HG03097 (cell line): ENCODE data around the gene AMER2.

Source experiments
- ATAC-seq: cut with Tn5 transposase; IDR thresholded peaks from one replicate; pipeline ENCODE4 v1.9.1; 2021; ENCODE audit not compliant: unreplicated experiment, low FRiP score

AMER2 gene

GRCh38 chr13:25171517-25172302 is at the start of gene AMER2:
Gene AMER2 (minus strand): TSS chr13:25172288. CDS start chr13:25171619, 669 bp downstream.
- ATAC-seq: no peak

- ATAC-seq: no peak
Measured at GRCh38 chr13:25218019-25218418, 45.9 kb upstream of the AMER2 start.

DNA sequence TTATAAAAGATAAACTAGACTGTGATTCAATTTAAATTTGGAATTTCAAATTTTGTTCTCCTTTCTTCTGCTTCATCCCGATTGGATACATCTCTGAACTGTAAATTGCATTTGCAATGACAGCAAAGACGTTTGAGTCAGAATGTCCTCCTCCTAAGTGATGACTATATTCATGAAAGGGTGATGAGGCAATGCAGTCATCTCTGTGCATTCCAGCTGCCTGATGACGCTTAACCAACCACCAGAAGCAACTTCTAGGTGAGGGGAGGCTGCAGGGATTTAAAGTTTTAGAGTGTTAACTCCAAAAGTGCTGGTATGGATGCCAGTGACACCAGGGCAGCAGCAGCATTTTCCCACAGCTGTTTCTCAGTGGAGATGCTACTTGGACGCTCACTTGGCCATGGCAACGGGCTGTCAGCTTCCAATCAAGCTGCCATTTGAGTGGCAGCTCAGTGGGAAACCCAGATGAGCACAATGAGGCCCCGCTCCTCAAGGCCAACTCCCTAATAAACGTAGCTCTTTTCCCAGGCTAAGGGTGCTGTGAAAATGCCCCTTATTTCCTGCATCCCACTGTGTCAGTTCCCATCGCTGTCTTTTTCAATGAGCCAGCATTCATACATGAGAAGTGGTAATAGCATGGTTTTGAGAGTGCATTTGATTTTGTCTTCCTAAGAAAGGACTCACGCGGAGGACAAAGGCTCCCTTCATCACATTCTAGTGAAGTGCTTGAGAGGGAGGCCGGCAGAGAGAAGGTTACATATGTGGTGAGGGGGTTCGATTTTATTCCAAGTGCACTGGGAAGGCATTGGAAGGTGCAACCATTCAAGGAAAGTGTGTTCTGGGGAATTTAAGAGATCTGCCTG is 45.2 kb upstream of the AMER2 start:
- ATAC-seq: no peak

GRCh38 chr13:25215253-25215575 is 43.1 kb upstream of the AMER2 start:
- ATAC-seq: no peak

DNA sequence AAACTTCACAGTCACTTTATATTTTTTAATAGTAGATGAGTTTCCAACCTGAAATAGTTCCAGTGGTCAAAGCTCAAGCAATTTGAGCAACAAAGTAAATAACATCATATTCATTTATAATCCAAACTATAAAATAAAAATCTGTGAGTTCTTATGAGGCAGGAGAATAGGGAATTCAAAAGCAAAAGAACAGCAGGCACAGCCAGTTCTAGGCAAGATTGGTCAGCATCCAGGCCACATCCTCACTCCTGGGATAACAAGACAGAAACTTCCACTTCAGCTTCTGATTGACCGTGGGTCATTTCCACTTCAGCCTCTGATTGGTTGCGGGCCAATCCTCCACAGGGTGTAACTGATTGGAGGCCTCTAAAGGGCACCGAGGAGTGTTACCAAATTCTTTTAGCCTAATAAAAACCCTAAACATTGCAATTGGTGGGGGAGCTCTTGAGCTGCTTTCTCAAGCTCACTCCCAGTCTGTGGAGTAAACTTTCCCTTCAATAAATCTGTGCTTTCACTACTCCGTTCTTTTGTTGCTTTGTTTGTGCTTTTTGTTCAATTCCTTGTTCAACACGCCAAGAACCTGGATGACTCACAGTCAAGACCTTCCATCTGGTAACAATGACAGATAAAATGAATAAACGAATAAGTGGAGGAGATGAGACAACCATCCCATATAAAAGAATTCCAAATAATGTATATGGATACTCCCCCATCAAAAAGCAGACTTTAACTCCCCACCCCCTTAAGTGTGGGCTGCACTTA is 42.6 kb upstream of the AMER2 start:
- no peak for ATAC-seq

DNA sequence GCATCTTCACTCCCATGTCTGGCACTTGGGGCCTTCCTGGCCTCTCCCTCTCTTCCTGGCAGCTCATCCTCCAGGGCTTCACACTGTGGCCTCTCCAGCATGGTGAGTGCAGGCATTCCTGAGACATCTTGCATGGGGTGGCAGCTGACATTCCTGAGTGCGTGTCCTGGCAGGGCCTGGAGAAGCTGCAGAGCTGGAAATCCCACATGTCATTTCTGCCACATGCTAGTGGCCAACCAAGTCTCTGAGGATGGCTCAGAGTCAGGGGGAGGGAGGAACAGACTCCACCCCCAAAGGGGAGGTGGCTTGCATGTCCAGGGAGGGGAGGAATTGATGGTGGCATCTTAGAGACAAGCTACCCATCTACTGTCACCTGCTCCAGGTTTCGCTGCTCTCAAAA is 41.6 kb upstream of the AMER2 start:
- no peak for ATAC-seq

DNA sequence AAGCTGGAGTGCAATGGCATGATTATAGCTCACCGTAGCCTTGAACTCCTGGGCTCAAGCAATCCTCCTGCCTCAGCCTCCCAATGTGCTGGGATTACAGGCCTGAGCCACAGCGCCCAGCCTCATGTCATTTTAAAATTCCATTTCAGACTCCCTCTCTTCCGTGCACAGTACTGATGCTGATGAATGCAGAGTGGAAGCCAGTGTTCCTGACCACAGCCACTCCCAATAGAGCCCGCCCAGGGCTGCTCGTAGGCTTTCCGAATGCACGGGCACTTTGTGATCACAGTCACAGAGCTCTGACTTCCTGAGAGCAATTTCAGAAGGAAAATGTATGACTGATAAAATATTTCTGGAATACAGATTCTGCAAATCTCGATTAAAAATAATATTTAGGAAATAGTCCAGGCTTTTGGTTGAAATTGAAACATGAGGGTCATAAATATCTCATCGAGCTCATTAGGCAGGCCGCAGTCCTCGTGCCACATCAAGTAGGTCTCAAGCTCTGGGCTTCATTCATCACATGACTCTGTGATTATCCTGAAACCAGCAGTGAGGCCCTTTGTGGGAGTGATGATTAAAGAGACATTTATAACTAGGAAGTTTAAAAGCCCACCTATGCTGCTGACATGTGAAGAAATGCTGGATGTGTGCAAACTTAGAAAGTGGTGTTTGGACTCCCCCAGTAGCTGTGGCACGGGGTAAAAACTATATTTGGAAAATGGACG is 38.9 kb upstream of the AMER2 start:
- no peak for ATAC-seq

DNA sequence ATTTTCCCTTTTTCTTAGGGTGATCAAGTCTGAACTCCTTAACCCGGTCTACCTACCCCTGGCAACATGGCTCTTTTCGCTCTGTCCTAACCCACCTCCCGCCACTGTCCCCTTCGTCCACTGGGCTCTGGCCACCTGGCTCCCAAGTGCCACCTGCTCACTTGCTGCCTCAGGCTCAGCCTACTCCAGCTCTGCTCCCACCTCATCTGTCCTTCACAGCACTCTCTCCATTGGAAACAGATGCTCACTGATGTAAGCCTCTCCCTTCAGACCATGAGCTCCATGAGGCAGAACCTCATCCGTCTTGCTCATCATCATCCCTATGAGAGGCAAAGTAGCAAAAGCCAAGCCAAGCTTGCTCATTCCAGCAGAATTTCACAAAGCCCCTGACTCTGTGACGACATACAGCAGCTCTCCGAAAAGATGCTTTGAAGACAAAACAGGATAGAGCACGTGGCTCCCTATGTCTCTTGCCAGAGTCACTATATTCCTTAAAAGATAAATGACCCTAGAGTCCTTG is 35.3 kb upstream of the AMER2 start:
- no peak for ATAC-seq

GRCh38 chr13:25204863-25205262 is 32.8 kb upstream of the AMER2 start:
- no peak for ATAC-seq

DNA sequence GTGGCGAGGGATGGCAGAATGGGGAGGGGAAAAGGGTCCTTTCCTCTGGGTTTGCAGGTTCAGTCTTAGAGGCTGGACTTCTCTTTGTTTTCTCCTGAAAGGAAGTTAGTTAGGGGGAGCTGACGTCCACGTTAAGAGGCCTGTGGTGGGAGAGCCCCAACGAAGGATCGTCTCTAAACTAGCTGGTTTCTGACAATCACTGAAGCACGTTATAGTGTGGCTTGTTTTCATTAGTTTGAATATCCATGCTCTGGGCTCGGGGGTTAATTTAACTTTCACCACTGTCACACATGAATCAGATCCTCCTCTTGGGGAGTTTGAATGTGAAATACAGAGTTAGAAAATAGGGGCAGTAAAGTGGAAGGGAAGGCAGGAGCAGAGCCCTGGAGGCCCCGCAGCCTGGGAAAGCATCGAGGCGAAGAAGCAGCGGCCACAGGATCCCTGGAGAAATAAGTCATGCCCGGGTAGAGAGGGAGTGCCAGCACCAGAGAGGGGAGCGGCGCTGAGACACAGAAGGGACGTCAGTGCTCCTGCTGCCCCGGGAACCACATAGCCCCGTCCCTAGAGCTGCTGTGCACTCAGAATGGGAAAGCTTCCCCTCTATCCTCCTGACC is 31.1 kb upstream of the AMER2 start:
- ATAC-seq: no peak

GRCh38 chr13:25200783-25201182 is 28.7 kb upstream of the AMER2 start:
- ATAC-seq: no peak

DNA sequence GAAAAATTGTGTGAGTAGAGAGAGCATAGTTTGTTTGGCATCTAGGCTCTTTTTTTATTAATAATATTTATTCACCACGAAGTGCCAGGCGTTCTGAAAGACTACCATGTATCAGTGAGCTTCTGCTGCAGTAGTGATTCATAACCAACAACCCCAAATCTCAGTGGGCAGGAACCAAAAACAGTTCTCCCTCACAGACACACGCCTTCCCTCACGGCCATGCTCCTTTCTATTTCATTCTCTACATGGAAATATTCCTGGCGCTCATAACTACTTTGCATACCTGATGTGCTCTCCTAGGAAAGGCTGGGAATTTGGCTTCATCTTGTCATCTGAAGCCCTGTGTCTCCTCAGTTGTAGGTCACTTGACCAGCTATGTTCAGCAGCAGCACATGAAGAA is 26.6 kb upstream of the AMER2 start:
- ATAC-seq: no peak

GRCh38 chr13:25196971-25197370 is 24.9 kb upstream of the AMER2 start:
- no peak for ATAC-seq

GRCh38 chr13:25192936-25193335 is 20.8 kb upstream of the AMER2 start:
- ATAC-seq: no peak

DNA sequence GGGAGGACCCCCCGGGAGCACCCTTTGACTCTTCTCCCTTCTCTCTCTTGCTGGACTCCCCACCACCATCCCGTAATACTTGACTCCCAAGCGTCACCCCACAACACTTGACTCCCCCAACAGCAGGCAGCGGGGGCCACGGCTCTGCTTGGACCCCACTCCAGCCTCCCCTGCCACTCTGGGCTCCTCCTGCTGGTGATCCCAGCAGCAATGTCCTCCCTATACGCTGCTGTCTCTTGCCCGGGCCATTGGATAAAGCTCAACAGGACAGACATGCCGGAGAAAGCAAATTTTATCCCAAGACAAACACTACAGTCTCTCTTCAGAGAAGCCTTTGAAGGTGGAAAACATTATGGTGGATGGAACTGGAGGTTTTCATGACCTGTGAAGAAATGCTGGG is 20.4 kb upstream of the AMER2 start:
- no peak for ATAC-seq

DNA sequence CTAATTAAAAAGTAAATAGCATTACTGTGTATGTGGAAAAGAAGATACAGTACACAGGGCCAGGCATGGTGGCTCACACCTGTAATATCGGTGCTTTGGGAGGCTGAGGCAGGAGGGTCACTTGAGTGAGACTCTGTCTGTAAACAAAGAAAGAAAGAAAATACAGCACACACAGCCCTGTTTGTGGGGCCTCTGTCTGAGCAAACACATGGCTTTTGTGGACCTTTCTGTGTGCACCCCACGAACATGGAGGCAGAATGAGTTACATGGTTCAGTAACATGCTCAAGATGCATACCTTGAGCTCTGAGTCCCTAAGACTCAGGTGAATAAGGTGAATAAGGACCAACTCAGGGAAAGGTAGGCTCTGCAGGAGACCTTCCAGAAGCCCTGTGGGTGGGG is 20.0 kb upstream of the AMER2 start:
- no peak for ATAC-seq

DNA sequence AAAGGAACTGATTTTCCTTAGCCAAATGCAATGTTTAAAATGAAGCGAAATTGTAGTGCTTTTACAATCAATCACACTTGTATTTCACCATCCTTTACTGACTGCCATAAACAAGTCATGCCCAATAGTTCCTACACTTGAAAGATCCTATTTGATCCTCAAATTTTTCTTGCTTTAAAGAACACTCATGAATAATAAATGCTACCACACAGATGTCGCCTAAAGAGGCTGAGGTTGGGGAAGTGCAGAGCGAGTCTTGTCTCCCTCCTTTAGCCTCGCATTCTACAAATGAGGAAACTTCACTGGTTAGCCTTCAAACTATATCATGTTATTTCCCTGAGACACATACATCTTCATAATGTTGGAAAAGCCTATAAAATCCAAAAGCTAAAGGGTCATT is 18.7 kb upstream of the AMER2 start:
- no peak for ATAC-seq

DNA sequence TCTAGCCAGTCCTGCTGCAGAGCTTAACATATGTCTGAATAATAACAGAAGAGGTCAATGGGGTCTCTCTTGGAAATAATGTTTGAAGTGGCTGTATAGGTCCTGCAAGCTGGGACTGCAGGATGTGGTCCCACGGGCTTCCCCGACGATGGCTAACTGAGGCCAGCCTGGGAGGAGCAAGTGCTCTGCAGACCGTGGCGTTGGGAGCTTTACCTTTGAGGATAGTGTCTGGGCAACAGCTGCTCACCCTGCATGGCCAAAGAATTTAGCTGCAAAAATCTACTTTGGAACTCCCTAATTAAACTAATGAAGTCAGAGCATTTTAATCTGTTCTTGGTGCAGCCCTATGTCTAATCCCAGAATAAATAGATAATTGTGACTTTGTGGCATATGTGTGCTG is 18.2 kb upstream of the AMER2 start:
- no peak for ATAC-seq

DNA sequence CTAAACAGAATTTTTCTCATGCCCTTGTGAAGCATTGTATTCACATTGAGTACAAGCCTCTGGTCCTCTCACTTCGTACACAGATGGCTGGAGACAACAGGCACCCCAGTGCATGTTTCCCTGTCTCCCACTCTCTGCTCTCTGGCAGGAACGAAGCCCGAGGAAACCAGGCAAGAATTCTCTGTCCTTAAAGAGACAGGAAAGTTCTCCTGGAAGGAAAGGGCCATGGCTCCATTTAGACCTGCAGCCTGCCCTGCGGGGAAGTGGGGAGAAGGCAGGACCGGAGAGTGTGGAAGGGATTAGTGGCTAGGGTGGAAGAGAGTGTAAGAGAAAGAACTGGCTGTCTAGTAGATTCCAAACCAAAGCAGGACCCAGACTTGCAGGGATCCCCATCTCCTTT is 15.5 kb upstream of the AMER2 start:
- ATAC-seq: no peak

DNA sequence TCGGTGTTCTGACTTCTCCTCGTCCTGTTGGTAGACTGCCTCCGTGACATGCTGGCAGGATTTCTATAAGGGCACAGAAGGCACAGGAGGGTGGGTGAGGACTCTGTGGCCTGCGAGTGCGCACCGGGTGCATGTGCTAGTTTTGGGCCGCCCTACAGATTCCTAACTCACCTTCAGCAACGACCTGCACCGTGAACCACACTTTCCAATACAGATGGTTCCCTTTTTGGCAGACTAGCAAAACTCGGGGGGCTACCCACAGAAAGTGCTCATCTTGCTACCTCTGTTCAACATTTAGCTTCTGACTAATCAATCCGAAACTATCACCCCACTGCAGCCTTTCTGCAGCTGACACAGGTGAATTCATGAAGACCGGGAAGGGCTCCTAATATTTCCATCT is 14.1 kb upstream of the AMER2 start:
- ATAC-seq: no peak
